NCI-H1436 (cell line): ENCODE results near the gene AK2.

Experiments
- DNase-seq: peaks from one replicate; lab custom pipeline; 2025; lab: John Stamatoyannopoulos, UW

Gene AK2

GRCh38 chr1:33022650-33023200 is 14.0 kb downstream of the AK2 start:
- no peak for DNase-seq

GRCh38 chr1:33021567-33022431 is 14.9 kb downstream of the AK2 start:
- no peak for DNase-seq

DNA sequence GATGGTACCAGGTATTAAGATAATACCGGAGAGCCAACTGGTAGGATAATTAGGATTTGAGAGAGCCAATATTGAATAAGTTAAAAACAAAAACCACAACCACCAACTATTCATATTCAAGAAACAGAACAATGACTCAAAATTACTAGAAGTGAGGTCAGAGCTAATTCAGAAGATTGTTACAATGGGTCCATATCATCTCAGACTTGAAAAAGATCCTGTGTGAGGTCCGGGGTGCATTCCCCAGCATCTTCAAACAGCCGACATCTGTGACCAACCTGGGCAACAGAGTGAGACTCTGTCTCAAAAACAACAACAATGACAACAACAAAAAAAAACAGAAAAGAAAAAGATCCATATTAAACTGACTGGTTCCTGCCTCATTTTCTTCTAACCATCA is 18.6 kb downstream of the AK2 start:
- DNase-seq: no peak

DNA sequence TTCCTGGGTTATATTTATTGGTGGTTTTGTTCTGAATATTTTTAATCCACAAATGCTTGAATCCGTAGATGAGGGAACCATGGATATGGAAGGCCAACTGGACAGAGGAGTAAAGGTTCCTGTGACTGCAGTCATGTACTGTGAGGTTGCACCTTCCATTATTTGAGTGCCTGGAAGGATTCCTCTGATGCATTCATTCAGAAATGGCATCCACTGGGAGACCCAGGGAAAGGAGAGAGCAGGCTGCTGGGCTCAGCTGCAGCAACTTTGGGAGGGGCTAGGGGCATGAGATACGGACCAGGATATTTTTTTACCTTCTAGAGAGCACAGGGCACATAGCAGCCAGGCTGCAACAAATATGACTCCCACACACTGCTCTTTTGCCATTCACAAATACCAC is 19.5 kb downstream of the AK2 start:
- no peak for DNase-seq

GRCh38 chr1:33015216-33015615 is 21.5 kb downstream of the AK2 start:
- DNase-seq: no peak

- no peak for DNase-seq
Measured at GRCh38 chr1:33014464-33015163, 22.1 kb downstream of the AK2 start.

DNA sequence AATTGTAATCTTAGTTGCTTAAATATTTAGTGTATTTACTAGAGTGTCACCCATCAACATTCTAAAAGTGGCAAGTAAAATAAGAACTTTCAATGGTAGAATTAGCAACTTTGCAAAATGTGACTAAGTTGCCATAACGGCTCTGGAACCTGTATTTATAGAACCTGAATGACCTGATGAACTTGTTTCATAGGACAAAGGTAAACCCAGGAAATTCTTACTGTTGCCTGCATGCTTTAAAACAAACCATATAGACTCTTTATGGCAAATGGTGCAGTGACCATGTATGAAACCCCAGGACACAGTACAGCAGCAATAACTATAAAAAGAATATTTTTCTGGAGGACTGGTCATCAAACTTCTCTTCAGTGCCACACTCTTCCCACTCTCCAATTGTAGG is 22.9 kb downstream of the AK2 start:
- no peak for DNase-seq

- DNase-seq: no peak
Measured at GRCh38 chr1:33012165-33012564, 24.5 kb downstream of the AK2 start.

DNA sequence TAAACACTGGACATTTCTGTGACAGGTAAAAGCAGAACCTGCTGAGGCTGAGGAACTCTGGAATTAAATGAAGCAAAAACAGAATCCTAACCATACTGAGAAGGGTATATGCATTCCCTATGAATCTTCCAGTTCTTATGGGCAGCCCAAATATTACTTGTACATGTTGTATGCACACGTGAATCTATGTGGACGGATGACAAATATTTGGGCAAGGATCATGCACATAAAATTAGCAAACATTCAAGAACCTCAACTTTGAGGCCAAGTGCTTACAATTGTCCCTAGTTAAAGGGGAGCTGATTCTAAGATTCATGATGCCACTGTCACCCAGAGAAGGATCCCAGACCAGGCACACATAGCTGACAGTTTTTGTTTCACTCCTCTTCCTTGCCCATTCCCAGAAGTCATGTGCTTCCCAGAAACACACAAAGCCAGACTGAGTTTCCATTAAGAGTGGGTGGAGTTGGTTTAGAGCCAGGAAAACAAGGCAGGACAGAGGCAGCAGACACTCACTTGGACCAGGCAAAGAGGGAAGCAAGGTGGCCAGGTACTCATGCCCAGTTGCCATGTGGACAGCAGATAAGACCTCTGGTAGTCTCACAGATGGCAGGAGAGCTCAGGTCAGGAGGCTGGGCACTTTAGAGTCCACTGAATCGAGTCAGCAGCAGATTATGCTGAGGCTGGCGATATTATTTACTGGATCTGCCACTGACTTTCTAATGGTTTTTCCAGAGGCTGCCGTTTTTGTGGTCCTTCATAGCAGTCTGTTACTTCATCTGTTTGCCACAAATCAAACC is 25.6 kb downstream of the AK2 start:
- no peak for DNase-seq

- no peak for DNase-seq
Measured at GRCh38 chr1:33009561-33009960, 27.1 kb downstream of the AK2 start.

DNA sequence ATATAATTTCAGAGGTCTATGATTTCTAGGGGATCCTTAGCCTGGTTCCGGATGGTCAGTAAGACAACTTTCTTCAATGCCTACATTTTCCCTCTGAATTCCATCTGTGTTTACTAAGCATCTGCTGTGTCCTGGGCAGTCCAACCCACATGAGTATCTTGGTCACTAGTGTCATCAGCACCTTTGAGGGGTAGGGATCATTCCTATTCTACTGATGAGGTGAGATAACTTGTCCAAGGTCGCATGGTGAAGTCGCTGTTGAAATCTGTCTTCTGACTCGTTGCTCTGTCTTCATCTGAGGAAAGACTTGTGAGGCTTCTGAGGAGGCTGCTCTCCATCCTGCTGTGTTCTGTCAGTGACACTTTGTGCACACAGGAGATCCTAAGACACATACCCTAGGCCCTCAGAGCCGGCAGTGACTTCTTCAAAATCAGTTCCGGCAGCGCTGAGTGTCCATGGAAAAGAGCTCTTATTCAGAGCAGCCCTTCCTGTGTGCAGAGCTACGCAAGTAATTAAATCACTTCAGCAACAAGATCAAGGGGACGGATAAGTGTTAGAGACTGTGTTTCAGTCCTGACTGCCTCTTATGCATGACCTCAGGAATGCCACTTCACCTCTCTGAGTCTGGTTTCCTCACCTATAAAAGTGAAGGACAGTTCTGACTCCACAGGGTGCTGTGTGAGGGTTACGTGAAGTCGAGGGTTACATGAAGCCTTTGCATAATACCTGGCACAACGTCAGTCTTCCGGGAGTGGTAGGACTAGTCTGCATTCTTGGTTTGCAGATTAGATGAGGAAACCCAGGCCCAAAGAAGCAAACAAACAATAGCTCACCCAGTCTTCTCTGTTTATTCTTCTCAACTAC is 28.4 kb downstream of the AK2 start:
- no peak for DNase-seq

DNA sequence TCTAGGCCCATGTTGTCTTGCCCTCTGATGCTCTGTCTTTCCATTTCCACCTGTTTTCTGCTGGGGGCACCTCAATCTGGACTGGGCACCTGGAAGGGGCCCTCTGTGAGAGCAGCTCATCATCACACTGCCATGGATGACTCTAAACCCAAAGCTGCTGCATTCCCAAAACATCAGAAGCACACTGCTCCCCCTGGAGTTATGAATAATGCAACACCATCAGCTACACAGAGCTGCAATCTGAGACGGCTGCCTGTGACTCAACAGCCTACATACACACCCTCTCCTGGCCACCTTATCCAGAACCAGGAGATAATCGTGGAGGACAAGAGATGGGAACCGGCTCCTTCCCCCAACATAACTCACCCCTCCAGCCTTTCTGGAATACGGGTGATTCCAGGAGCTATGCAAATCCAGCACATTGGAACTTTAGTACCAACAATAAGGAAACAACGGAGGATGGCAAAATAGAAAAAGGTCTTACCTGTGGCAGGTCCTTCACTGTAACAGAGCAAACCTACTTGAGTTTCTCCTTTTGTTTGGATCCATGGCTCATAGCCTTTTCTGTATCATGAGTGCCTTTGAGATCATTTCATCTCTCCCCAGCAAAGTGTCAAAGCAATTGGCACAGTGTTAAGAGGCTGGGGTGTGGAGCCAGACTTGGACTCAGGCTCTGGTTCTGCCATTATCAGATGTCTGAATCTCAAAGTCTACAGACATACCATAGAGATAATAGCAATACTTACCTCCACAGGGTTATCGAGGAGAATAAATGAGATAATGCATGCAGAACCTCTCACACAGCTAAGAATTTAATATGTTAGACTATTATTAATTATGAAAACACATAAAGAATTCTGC is 29.3 kb downstream of the AK2 start:
- DNase-seq: peak; percentile 28

GRCh38 chr1:33005838-33006421 is 30.8 kb downstream of the AK2 start:
- DNase-seq: no peak

DNA sequence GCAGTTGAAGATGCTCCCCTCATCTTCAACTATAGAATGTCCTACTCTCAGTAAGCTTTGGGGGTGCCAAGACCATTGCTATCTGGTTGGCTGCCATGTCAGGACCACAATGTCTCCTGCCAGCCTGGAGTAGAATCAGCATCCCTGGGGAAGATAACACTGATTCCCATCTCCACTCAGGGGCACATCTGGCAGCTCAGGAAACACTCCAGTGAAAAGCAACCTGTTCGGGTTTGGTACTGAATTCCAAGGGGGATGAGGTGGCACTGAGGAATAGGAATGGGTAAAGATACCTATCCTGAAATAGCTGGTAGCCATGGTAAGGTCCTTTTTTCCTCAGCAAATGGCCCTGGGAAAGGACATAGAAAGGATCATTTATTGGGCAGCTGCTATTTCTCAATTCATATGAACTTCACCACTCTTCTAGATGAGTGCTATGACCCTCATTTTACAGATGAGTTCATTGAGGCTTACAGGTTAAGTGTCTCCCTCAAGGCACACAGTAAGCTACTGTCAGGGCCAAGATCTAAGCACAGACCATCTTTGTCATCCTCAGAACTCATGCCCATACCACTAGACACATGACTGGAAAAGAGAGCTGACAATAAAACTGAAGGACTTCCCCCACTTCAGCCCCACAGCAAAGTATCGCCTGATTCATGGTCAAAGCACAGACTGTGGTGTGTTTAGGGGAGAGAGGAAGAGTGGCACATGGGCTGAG is 31.4 kb downstream of the AK2 start:
- no peak for DNase-seq

DNA sequence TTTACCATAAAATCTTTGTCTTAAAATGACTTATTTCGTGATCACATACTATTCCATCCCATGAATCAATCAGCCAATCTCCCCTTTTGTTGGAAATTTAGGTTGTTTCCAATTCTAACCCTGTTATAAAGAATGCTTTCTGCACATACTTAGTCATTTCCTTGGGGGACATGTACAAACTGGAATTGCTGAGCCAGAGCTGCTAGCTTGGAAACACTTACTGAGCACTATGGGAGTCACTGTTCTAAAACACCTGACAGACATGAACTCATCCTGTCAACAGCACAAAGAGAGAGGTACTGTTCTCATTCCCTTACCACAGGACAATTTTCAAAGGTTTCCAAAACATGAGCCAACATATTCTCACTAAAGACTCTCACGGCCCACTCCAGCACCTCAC is 32.1 kb downstream of the AK2 start:
- no peak for DNase-seq

DNA sequence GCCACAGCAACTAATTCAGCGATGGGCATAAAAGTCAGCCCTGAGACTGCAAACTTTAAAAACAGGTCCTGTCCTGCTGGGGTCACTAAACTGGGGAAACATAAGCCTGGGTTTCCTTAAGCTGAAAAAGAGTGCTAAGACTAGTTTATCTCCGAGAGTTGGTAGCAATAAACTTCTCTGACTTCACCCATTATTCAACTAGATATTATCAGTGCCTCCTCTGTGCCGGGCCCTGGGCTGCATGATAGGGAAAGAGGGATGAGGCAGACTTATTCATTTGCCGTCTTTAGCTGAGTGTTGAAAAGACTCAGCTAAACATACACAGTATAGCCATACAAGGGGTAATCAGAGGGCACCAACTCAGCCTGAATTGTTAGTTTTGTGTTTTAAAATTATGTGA is 33.0 kb downstream of the AK2 start:
- no peak for DNase-seq

DNA sequence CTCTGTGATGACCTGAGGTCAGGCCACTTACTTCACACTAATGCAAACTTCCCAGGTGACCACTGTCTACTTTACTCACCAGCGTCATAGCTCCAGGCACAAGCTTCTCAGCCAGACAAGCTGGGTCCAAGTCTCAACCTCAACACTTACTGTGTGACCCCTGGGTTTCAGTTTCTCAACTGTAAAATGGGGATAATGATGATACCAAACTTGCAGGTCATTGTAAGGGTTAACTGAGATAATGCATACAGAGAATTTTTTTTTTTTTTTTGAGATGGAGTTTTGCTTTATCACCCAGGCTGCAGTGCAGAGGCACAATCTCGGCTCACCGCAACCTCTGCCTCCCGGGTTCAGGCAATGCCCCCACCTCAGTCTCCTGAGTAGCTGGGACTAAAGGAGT is 34.7 kb downstream of the AK2 start:
- DNase-seq: no peak

GRCh38 chr1:33001282-33001681 is 35.4 kb downstream of the AK2 start:
- no peak for DNase-seq

GRCh38 chr1:33000427-33001026 is 36.2 kb downstream of the AK2 start:
- no peak for DNase-seq
